Hematopoietic multipotent progenitor cell treated with erythropoietin and hydrocortisone succinate and interleukin-3 and kit ligand, for 17 days (in vitro differentiated cells): ENCODE measurements around the gene HGD.
"Not testable (repeated sequence)": the region's sequence is repeated elsewhere in the genome, so short reads cannot be mapped to it uniquely, and the experiment has no call there.

Experiments
- DNase-seq: peaks from one replicate; pipeline ENCODE4 v3.0.0-alpha.2; 2015; ENCODE audit warnings: low spot score

The HGD gene

DNA sequence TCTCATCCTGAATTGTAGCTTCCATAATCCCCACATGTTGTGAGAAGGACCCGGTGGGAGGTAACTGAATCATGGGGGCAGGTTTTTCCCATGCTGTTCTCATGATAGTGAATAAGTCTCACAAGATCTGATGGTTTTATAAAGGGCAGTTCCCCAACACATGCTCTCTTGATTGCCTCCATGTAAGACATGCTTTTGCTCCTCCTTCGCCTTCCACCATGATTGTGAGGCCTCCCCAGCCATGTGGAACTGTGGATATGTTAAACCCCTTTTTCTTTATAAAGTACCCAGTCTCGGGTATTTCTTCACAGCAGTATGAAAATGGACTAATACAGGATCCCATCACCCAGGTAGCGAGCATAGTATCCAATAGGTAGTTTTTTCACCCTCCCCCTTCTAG is 43.2 kb downstream of the HGD start:
- not testable (repeated sequence) for DNase-seq

DNA sequence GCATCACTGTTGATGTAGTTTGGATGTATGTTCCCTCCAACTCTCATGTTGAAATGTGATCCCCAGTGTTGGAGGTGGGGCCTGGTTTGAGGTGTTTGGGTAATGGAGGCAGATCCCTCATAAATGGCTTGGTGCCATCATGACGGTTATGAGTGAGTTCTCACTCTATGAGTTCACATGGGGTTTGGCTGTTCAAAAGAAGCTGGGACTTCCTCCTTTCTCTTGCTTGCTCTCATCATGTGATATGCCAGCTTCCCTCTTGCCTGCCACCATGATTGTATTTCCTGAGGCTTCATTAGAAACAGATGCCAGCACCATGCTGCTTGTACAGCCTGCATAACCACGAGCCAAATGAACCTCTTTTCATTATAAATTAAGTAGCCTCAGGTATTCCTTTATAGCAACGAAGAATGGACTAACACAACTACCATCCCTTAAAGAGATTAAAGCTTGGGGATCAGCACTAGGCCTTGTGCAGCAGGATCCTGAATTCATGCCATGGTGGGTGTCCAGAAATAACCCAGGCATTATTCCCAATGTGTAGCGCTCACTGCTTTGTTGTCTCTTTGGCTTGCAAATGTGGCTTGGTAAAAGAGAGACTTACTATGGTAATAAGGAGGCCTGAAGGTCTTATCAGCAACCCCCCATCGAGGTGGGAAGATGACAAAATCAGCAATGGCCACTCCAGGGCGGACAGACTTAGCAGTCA is 44.0 kb downstream of the HGD start:
- no peak for DNase-seq

DNA sequence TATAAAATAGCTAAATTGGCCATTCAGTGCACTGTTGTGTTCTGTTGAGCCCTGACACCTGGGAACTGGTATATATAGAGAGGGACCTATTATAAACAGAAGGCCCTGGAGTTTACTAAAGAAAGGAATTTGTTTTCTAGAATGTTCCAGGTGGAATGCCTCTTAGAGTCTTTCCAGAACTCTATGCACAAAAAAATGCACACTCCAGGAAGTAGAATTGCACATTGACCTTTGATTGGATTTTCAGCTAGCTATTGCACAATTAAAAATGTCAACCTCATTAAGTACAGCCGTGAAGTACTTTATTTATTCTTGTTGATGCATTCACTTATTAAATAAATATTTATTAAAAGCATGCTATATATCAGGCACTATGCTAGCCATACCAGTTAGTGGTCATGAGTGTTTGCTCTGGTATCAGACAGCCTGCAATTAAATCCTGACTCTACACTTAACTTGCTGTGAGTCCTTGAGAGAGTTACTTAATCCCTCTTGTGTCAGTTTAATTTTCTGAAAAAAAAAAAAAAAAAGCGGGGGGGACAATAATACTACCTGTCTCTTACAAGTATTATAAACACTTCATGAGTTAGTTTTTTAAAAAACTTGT is 45.1 kb downstream of the HGD start:
- DNase-seq = no peak

GRCh38 chr3:120634539-120634938 is 47.5 kb downstream of the HGD start:
- DNase-seq = no peak

GRCh38 chr3:120625159-120625586 is 56.9 kb downstream of the HGD start:
- no peak for DNase-seq

DNA sequence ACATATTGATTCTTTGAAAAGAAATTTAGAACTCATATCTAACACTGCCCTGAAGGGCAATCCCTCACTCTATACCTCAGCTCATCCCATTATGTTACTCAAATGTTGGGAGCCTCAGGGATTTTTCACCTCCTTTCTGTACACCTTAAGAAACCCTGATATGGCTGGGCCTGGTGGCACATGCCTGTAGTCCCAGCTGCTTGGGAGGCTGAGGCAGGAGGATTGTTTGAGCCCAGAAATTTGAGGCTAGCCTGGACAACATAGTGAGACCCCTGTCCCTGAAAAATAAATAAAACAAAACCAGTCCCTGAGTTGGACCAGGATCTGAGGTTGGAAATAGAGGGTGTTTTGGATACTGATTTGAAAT is 58.3 kb downstream of the HGD start:
- no peak for DNase-seq

DNA sequence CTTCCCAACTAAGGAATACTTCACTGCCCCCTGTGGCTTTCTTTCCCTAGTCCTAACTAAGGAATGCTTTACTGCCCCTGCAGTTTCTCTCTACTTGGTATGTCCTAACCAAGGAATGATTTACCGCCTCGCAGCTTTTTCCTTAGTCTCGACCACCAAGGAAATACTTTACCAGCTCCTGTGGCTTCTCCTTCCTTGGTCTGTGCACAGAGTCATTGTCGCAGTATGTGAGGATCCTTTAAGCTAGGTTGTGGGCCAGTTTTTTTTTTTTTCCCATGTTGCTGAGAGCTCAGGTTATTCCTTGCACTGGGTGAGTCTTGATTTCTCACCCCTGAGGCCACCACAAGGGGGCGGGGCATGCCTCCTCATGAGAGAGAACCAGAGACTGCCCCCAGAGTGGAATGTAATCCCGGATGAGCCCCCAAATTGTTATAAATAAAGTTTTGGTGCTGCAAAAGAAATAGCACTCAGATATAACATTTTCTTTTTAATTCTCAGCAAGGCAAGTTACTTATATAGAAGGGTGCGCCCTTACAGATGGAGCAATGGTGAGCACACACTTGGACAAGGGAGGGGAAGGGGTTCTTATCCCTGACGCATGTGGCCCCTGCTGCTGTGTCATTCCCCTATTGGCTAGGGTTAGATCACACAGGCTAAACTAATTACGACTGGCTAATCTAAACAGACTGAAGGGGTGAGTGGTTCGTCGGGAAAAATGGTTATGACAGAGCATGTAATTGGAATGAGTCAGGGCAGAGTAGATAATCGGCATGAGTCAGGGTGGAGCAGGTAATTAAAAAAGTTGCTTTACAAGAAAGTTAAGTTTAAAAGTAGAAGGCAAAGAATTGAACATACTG is 58.9 kb downstream of the HGD start:
- DNase-seq = peak; percentile 10

DNA sequence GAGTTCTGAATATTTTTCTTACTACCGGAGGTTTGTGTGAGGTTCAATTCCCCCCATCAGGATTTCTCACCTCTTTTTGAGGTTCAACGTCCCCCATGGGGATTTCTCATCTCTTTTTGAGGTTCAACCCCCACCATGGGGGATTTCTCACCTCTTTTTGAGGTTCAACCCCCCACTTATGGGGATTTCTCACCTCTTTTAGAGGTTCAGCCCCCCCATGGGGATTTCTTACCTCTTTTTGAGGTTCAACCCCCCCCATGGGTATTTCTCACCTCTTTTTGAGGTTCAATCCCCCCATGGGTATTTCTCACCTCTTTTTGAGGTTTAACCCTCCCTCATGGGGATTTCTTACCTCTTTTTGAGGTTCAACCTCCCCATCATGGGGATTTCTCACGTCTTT is 59.6 kb downstream of the HGD start:
- DNase-seq = no peak

DNA sequence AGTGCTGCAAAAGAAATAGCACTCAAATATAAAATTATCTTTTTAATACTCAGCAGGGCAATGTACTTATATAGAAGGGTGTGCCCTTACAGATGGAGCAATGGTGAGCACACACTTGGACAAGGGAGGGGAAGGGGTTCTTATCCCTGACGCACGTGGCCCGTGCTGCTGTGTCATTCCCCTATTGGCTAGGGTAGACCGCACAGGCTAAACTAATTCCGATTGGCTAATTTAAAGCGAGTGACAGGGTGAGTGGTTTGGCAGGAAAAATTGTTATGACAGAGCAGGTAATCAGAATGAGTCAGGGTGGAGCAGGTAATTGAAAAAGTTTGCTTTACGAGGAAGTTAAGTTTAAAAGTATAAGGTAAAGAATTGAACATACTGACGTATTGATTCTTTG is 65.3 kb downstream of the HGD start:
- DNase-seq = not testable (repeated sequence)

DNA sequence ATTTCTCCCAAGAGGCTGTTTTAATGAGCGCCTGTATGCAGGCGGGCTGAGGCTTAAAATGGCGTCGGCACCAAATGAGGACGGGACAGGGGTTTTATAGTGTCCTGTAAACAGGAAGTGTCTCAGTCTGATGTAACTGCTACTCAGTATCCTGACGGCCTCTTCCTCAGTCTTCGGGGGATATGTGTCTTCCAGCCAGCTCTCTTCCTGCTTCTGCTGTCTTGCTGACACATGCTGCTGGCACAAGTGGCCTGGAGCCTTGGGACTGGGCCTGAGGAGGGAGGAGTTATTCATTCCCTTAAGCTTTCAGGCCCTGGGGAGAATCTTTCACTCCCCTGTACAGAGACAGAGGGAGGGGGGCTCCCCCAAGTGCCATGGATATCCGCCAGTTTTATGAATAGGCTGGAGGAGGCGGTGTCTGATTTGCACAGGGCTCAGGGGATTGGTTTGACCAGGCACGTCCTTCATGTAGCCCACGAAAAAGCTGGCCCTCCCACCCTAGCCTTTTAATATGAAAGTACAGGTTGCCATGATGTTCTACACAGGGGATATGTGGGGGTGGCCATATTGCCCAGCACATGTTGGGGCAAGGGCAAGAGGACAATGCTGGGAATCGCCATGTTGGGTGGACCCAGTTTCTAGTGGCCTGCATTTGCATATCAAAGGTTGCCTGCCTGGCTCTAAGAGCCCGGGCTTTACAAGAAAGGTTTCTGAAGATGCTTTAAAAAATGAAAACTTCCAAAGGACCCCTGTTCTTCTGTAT is 66.0 kb downstream of the HGD start:
- DNase-seq = no peak

- no peak for DNase-seq
These were observed 67.3 kb downstream of the HGD start for GRCh38 chr3:120614765-120615164.

DNA sequence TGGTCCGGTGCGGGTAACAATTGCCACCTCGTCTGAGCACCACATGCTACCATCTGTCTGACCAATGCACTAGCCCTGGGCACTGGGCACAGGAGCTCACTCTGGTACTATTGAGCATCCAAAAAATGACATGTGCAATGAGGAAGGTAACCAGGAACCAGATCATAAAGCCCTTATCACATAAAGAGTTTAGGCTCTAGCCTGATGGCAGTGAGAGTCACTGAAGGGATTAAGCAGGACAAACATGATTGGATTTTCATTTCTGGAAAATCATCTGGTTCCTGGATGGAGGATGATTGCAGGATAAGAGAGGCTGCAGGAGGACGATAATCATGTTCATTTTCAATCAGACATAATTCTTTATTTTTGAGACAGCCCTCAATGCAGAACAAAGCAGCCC is 73.5 kb downstream of the HGD start:
- DNase-seq = no peak

- DNase-seq = no peak
These were observed 77.3 kb downstream of the HGD start for GRCh38 chr3:120604784-120605183.

- DNase-seq = no peak
These were observed 77.7 kb downstream of the HGD start for GRCh38 chr3:120604382-120604781.

- DNase-seq = no peak
These were observed 79.4 kb downstream of the HGD start for GRCh38 chr3:120602682-120603081.

DNA sequence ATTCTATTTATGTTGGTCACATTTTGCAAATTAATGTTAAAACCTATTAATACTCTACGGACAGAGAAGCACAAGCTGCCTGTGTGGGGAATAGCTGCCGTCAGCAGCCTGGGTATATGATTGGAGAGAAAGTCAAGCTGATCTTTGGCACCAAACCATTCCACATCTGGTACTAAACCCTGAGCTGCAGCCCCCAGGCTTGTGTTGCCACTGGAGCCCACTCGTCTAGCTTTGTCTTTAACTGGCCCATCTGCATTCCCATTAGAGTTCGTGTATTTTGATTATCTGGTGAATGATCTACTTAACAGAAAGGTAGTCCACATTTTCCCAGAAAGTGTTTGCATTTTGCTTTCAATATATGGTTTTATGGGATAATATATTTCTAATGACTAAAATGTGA is 80.5 kb downstream of the HGD start:
- no peak for DNase-seq

DNA sequence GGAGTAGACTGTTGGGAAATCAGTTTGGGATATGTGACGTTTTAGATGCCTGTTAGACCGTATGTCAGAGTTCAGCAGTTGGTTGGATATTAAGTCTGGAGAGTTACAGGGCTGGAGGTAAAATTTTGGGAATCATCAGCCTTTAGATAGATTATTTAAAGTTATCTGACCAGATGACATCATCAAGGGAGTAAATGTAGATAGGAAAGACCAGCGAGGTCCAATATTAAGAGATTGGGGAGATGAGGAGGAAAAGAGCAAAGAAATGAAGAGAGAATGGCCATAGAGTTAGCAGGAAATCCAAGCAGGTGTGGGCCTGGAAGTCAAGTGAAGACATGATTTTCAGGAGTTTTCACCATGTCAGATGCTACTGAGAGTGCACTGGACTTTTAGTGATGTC is 82.8 kb downstream of the HGD start:
- DNase-seq = no peak

- no peak for DNase-seq
These were observed 84.5 kb downstream of the HGD start for GRCh38 chr3:120597445-120598049.

GRCh38 chr3:120596853-120597223 is 85.2 kb downstream of the HGD start:
- DNase-seq = no peak

DNA sequence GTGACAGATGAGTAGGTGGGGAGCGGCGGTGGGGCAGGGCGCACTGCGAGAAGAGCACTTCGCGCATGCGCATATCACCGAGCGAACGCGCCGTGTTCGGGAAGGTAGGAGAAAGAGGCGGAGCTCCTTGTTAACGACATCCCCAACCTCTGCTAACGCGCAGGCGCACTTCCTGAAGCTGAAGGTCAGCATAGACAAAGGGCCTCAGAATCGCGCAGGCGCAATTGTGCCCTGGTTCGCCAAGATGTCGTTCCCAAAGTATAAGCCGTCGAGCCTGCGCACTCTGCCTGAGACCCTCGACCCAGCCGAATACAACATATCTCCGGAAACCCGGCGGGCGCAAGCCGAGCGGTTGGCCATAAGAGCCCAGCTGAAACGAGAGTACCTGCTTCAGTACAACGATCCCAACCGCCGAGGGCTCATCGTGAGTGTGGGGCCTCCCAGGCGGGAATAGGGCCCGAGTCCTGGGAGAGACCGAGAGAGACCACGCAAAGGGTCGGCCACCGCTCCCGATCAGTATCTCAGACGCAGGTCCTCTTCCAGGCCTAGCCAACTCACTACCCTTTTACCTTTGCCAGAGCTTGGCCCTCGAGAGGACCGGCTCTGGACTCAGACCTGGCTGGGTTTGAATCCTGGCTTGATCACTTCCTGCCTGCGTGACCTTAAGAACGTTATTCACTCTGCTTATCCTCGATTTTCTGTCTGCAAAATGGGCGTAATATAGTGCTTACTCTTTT is 85.8 kb downstream of the HGD start, which contains the start of gene NDUFB4:
NDUFB4 (plus strand) TSS at position 221 of the 737 bp plus-strand sequence; CDS start at position 245, 24 bp downstream.
- peak; percentile 98 for DNase-seq

- no peak for DNase-seq
These were observed 86.3 kb downstream of the HGD start for GRCh38 chr3:120595788-120596115.
